Activated T-helper 1 cell treated with Interleukin-2 at 50 U/mL for 16 hours (primary cell): Measurements from ENCODE around the gene DOCK9.

Source experiments
- DNase-seq: peaks from one replicate; pipeline ENCODE4 v3.0.0-alpha.2; 2020; ENCODE audit warnings: low read depth

Gene DOCK9

DNA sequence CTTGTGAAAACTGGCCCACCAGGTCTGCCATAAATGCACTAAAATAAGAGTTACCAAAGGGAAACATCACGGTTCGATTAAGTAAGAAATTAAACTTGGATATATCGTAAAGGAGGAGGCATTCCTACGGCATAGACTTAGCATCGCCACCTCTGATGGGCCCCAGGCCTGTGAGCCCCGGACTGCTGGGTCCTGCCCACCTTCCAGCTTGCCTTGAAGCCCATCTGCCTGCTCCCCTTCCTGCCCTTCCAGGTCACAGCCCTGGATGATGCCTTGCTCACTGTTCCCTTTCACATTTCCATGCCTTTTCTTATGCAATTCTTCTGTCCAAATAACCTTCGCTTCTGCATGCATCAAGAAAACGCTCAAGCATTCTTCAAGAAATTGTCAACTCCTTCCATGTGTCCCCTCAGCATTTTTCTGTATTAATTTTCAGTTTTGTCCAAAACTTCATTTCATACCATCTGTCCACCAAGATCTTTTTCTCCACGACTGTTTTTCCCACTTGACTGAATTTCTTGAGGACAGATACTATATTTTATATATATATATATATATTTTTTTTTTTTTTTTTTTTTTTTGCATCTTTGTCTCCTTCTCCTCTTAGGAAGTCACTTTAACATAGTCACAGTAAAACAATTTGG, 91.2 kb downstream of the DOCK9 start:
- no peak for DNase-seq

GRCh38 chr13:98885600-98885999, 92.3 kb downstream of the DOCK9 start:
- no peak for DNase-seq

DNA sequence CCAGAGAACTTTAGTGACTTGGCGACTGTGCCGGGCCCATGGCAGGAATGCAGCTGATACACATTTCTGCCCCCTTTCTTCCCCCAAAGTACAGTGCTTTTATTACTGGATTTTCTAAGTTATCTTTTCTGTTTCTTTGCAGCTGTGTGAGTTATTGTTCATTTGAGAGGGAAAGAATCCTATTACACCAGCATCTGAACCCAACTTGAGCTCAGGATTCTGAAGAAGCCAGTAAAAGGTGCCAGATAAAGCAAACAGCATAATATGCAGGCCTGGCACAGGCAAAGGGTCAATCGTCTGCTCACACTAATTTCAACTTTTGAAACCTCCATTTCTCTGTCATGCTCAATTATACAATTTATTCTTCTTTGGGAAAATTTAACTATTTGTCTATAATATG, 93.9 kb downstream of the DOCK9 start:
- DNase-seq, result no peak

DNA sequence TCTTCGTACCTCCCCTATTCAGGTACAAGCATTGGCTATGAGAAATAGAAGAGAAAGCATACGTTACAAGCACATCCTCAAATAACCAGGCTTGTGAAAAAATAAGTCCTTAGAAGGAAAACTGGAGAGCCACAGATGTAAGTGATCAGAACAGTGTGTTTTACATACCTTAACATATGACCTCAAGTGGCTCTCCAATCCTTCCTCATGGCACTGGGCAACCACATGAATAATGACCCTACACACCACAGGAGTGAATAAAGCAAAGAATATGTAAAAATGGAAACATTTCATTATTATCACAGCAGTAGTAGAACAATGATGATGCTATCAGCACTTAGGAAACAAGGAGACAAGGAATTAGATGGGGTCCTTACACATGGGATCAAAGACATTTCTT, 96.5 kb downstream of the DOCK9 start:
- DNase-seq, result no peak

- DNase-seq, result no peak
Observed at GRCh38 chr13:98880677-98881076, 97.2 kb downstream of the DOCK9 start.

- DNase-seq, result no peak
Observed at GRCh38 chr13:98879957-98880356, 97.9 kb downstream of the DOCK9 start.

- DNase-seq, result no peak
Observed at GRCh38 chr13:98879127-98879520, 98.7 kb downstream of the DOCK9 start.

- DNase-seq, result no peak
Observed at GRCh38 chr13:98878486-98879126, 99.3 kb downstream of the DOCK9 start.

GRCh38 chr13:98877936-98878335, 99.9 kb downstream of the DOCK9 start:
- DNase-seq, result no peak

DNA sequence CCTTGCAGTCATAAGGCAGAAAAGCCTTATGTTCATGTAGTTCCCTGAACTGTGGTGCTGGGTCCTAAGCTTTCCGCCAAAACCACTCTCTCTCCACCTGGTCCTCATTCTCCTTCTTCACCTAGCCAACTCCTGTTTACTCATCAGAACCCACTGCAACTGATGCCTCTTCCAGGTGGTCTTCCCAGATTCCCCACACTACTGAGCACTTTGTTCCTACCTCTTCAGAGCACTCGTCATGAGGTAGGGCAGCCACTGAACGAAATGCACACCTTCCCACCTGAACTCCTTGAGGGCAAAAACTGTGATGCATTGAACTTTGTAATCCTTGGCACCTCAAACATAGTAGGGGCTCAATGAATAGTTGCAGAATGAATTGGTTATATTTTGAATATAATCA, 100.4 kb downstream of the DOCK9 start:
- no peak for DNase-seq

DNA sequence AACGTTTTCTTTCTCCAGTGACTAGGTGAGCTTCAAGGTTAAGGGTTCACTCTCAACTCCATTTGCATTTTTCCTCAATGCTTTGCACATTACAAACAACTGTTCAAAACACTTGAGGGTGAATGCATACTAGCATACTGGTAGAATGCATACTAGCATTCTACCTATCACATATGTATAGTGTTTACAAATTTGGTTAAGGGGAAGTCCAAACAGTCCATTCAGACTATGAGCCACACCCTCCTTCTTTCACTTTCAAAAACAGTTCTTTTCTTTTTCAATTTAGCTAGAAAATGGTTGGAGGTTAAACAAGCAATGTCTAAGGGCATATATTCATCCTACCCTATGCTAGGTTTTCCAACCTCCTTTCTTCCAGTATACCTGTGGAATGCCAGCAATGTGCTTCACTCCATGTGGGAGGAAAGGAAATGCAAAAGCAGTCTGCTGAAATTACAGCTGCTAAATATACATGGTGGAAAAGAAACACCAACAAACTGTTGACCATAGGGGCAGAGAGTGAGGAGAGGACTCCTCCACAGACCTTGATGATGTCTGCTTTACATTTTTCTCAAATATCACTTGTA, 102.6 kb downstream of the DOCK9 start:
- no peak for DNase-seq

DNA sequence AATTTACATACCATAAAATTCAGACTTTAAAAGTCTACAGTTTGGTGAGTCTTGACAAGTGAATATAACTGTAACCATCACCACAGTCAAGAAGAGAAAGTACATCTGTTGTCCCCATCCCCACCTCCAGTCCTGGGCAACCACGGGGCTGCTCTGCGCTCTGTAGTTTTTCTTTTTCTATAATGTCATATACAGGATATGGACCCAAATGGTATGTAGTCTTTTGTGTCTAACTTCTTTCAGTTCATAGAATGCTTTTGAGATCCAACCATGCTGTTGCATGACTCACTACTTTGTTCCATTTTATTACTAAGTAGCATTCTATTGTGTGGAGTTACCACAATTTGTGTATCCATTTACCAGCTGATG, 103.9 kb downstream of the DOCK9 start:
- DNase-seq, result no peak

DNA sequence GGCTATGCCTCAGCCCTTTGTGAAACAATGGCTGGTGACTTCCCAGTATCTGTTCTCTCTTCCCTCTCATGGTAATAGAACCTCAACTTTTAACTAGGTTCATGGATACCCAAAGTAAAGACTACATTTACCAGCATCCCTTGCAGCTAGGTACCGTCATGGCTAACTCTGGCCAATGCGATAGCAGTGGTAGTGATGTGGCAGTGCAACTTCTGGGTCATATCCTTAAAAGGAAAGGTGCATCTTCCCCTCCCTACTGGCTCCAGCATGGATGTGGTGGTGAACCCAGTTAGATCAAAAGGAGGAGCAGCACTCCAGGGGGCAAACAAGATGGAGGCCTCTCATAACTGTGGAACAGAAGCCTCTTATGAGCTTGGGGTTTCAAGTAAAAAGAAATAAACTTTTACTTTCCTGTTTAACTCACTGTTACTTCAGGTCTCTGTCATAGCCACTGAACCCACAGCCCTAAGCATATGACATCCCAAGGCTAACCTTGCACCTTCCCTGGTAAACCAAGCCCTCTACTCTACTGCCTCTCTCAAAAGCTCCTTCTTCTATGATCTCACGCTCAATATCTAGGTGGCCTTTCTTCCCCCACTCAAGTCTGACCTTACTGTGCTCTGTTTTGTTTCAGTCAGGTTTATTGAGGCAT, 104.4 kb downstream of the DOCK9 start:
- no peak for DNase-seq

- no peak for DNase-seq
Observed at GRCh38 chr13:98871727-98872126, 106.1 kb downstream of the DOCK9 start.

DNA sequence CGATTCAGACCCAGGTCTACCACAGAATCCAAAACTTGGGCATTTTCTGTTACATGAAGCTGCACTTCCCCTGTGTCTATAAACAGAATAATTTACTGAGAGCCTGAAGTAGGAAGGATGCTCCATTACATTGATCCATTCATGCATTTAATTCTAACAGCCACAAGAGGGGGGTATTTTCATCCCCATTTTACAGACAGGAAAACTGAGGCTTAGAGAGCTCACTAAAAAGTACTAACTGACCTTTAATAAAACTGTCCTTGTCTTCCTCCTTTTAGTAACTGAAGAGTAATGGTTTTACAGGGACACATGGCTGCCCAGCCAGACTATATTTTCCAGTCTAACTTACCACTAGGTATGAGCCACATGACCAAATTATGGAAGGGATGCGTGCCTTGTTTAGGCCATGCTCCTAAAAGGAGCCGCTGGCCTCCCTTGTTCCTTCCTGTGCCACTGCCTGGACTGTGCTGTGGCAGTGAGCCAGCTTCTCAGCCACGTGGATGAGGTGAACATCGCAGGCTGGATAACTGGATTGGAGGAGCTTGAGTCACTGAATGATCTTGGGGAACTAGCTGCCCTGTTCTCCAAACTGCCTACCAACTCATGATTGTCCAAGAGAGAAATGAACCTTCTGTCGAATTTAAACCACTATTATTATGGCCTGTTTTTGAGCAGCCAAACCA, 108.3 kb downstream of the DOCK9 start:
- DNase-seq, result no peak

- DNase-seq, result no peak
Observed at GRCh38 chr13:98868932-98869331, 108.9 kb downstream of the DOCK9 start.

- DNase-seq, result no peak
Observed at GRCh38 chr13:98866882-98867281, 111.0 kb downstream of the DOCK9 start.

DNA sequence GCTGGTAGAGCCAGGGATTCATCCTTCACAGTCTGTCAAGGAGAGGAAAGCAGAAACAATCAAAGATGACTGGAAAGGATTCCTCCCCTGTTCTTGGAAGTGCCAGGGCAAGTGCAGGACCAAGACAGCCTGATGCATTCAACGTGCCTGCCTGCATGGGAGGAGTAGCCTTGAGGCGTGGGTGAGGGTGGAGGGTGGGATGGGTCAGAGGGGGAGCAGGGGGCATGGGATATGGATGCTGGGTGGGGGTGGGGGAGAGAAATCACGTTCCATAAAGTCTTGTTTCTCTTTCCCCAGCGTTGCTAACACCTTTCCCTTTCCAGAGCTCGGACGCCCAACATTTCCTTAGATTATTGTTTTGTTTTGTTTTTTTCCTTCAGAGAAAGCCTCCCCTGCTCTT, 117.4 kb downstream of the DOCK9 start:
- DNase-seq, result no peak

DNA sequence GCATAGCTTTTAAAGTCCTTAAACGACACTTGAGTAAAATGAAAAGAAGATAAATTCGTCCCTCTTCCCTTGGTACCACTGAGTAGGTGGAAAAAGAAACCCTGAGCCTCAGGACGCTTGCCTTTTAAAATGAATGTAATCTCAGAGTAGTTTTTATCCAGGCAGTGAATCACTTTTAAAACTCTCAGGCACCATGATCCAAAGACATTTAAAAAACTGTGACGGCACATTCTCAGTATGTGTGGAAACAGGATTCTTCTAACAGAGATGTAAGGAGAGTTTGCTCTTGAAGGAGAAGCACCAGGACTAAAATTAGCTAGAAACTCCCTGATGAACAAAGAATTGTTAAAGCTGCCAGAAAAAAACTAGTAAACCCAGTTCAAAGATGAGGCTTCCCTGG, 119.7 kb downstream of the DOCK9 start:
- DNase-seq, result no peak

DNA sequence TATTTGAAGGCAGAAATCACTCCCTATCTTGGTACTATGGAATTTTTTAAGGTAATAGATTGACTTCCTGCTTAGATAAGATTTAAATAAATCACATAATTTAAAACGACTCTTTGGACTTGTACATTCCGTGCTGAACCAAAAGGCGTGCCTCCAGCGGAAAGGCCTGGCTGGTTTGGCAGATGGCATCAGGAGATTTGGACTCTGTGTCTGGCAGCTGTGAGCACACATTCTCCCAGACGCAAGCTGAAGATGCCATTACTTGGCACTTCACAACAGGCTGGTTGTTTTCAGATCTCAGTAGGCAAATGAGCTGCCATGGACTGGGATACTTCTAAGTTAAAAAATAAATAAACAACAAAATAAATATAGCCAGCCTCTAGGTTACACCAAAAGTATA, 120.9 kb downstream of the DOCK9 start:
- no peak for DNase-seq

DNA sequence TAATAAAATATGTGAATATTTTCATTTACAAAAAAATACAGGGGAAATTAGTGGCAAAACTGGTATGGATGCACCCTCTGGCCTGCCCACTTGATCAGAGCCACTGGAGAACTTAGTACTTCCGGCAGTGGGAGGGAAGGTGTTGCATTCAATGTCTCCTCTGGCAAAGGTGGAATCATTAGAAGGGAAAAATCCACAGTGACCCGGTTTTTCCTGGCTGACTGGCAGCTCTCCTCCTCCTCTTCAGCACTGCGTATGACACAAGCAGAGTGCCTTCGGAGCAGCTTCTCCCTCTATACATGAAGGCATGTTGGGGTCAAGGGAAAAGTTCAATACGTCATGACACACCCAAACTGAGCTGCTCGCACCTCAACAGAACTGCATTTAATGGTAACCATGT, 123.4 kb downstream of the DOCK9 start:
- no peak for DNase-seq

GRCh38 chr13:98853771-98854221, 124.1 kb downstream of the DOCK9 start:
- no peak for DNase-seq

- no peak for DNase-seq
Observed at GRCh38 chr13:98851276-98851675, 126.6 kb downstream of the DOCK9 start.
